HG03097 (cell line): ENCODE measurements around the gene FARP2.
"Not testable (repeated sequence)": the region's sequence is repeated elsewhere in the genome, so short reads cannot be mapped to it uniquely, and the experiment has no call there.

Experiments used
- ATAC-seq: cut with Tn5 transposase; IDR thresholded peaks from one replicate; pipeline ENCODE4 v1.9.1; 2021; ENCODE audit not compliant: unreplicated experiment, low FRiP score

FARP2 gene

DNA sequence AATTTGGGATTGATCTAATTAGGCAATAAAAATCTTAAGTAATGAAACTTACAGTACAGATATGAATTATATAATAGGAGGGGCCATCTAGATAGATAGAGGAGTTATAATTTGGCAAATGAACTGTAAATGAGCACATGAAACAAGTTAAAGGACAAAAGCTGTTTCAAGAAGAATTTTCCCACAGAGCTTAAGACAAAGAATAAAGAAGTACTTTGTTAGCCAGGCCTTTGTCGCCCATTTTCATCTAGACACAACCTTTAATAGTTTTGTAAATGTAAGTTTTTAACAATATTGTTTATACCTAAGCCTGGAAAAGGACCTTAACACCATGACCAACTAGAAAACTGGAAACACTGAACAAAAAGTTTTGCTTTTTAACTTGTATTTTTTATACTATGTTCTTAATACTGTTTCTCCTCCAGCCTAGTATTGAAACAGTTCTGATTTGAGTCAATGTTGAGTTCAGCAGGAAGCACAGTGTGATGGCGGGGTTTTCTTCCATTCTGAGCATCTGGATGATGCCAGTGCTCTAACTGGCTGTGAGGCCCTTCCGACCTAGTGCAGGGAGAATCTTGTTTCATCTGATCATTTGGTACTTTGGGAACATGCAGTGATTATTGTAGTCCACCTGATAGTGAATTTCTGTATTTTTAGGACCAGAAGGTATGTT lies 37.6 kb downstream of the FARP2 start:
- ATAC-seq: no peak

DNA sequence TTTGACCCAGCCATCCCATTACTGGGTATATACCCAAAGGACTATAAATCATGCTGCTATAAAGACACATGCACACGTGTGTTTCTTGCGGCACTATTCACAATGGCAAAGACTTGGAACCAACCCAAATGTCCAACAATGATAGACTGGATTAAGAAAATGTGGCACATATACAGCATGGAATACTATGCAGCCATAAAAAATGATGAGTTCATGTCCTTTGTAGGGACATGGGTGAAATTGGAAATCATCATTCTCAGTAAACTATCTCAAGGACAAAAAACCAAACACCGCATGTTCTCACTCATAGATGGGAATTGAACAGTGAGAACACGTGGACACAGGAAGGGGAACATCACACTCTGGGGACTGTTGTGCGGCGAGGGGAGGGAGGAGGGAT lies 40.7 kb downstream of the FARP2 start:
- not testable (repeated sequence) for ATAC-seq

DNA sequence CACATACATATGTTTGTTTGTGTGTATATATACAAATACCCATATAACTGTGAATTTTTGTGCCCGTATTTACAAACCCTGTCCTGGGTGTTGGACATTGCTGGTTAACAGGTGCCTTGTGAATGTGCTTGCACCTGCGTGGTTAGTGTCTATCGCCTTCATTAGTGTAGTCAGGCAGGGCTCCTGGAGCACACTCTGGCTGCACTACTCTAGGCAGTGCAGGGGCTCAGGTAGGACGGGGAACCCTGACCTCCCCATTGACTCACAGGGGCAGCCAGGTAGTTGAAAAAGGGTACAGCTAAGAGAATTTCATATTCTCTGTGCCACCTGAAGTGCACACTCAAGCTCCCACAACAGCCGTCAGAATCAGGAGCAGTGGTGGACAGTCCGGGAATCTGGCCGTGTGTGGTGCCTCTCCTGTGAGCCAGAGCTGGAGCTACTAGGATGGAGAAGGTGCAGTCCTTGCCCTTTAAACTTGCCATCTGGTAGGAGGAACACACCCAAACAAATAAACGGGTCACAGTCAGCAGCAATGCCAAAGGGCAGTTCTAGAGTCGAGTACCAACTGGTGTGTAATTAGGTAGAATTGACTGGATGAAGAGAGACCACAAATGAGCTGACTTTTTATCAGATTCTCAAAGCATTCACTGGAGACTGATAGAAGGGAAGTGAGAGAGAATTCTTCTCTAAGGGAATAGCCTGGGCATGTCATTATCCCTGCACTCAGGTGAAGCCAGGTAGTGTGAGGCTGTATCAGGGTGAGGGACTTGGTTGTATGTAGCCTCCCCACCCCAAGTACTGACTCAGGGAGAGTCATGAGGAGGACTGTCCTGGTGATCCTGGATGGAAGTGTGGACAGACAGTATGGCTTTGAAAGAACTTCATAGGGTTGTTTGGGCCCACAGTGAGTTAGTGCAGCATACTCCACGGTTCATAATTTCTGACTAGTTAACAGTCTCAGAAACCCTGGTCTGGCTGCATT lies 44.1 kb downstream of the FARP2 start:
- ATAC-seq: no peak

DNA sequence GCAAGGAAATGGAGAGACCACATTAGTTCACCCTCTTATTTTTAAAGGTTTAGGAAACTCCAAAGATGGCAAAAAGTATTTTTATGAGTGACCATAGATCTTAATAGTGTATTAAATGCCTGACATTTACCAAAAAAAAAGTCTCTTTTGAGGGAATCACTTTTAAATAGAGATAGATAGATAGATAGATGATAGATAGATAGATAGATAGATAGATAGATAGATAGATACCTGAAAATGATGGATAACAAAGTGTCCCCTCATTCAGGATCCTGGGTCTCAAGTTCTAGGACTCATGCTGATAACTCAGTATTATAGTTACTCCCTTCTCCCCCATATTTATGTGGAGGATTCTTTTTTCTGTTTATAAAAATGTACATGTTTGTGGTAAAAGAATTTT lies 52.8 kb downstream of the FARP2 start:
- no peak for ATAC-seq

DNA sequence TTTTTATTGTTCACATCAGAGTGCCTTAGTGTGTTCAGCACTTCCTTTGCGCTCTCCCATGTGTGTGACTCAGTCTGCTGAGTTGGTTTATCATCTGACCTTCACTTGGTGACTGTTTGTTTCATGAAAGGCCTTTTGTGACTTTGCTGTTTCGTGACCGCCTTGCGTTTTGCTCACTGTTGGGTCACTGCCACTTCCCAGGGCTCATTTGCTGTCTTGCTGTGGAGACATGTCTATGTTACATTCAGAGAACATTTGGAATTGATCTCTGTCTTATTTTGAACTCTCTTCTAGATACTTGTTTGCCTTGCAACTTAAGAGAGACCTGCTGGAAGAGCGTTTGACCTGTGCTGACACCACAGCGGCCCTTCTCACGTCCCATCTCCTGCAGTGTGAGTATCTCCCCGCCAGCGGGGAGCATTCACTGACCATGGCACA lies 54.7 kb downstream of the FARP2 start:
- ATAC-seq: no peak

DNA sequence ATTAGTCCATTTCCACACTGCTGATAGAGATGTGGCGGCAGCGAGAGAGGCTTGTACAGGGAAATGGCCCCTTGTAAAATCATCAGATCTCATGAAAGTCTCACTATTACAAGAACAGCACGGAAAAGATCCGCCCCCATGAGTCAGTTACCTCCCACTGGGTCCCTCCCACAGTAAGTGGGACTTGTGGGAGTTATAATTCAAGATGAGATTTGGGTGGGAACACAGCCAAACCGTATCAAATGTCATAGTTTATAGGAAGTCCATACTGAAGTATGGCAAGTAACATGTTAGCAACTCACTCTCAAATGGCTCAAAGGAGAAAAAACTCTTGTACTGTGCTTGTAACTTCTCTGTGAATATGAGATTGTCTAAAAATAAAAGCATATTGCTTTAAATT lies 56.1 kb downstream of the FARP2 start:
- ATAC-seq: no peak

DNA sequence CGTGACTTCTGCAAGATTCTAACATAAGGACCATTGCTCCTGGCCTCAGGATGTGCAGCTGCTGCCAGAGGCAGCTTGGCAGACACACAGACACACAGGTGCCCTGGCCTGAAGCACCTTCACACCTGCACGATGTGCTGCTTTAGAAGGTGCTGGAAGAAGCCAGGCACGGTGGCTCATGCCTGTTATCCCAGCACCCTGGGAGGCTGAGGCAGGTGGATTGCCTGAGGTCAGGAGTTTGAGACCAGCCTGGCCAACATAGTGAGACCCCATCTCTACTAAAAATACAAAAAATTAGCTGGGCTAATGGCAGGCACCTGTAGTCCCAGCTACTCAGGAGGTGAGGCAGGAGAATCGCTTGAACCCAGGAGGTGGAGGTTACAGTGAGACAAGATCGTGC lies 57.4 kb downstream of the FARP2 start:
- ATAC-seq: not testable (repeated sequence)

DNA sequence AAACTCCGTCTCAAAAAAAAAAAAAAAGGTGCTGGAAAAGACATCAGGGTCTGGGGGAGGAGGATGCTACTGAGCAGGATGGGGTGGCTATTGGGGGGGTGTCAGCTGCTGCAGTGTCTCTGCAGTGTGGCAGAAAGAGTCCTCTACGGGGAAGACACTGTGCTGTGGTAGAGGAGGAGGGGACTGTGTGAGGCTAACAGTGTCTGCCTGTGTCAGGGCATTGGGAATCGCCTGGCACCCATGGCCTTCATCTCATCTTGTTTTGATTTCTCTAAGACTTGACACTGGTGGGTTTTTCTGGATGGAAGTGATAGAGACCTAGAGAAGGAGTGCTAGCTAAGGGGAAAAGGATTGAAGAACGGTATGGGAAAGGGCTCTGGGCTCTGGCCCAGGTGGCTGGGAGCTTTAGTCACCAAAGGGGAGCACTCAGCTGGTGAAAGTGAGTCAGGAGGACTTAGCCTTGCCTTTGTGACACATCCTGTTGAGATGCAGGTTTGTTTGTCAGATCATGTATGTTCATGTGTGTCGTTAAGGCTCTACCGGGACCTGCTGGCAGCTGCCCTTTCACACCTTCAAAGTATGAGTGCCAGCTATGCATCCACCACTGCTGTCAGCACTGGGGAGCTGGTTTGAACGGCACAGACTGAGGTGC lies 58.0 kb downstream of the FARP2 start:
- ATAC-seq: no peak

DNA sequence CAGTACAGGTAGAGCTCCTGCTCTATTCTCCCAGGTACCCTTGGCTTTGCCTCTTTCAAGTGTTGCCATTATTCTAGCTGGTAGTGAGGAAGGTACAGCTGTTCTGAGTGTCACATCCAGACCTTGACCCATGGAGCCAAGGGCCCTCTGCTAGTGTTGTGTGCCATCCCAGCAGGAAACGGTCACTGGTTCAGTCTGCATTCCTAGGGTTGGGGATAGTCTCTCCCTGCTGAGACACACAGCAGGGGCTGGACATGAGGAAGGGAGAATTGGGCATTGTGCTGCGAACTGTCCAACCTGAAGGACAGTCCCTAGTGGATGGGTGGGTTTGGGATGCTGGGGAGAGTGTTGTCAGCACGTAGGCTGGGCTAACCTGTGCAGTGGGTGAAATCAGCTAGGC lies 59.1 kb downstream of the FARP2 start:
- ATAC-seq: no peak

DNA sequence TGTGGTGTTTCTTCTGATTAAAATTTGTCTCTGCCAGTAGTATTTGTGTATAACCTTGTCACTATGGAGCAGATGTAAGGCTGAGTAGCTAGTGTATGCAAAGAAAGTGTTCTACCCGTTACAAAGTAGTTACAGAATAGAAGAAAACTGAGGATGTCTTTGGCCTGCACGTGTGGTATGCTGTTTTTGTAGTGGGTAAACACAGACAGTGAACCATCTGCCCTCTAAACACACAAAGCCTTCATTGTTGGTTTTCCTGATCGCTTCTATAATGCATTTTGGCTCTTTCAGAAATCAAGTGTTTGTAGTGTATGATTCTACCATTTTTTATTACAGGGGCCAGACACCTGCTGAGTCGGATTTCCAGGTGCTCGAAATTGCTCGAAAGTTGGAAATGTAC lies 61.5 kb downstream of the FARP2 start:
- ATAC-seq: no peak

DNA sequence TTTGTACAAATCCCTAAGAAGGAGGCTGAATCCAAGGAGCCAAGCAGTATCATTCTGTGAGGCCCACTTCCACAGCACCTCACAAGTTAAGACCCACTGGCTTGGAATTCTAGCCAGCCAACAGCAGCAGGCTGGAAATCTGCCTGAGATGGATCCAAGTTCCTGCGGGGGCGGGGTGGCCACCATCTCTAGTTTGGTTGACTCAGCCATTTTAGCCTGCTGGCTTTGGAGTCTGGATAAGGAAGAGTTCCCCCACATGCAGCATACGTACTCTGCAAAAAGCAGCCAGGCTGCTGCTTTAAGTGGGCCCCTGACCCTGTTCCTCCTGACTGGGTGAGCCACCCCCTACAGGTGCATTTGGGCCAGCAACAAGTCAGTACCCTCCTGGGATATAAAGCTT lies 65.2 kb downstream of the FARP2 start:
- no peak for ATAC-seq

DNA sequence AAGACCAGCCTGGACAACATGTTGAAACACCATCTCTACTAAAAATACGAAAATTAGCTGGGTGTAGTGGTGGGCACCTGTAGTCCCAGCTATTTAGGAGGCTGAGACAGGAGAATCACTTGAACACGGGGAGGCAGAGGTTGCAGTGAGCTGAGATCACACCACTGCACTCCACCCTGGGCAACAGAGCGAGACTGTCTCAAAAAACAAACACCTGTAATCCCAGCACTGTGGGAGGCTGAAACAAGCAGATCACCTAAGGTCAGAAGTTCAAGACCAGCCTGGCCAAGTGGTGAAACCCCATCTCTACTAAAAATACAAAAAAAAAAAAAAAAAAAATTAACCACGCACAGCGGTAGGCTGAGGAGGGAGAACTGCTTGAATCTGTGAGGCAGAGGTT lies 65.9 kb downstream of the FARP2 start:
- ATAC-seq: not testable (repeated sequence)

DNA sequence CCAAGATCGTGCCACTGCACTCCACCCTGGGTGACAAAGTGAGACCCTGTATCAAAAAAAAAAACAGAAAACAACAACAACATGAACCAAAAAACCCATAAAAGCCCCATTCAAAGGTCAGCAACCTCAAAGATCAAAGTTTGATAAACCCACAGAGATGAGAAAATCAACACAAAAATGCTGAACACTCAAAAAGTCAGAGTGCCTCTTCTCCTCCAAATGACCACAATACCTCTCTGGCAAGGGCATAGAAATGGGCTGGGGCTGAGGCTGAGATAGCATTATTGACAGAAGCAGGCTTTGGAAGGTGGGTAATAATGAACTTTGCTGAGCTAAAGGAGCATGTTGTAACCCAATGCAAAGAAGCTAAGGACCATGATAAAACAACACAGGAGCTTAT lies 66.3 kb downstream of the FARP2 start:
- ATAC-seq: no peak

DNA sequence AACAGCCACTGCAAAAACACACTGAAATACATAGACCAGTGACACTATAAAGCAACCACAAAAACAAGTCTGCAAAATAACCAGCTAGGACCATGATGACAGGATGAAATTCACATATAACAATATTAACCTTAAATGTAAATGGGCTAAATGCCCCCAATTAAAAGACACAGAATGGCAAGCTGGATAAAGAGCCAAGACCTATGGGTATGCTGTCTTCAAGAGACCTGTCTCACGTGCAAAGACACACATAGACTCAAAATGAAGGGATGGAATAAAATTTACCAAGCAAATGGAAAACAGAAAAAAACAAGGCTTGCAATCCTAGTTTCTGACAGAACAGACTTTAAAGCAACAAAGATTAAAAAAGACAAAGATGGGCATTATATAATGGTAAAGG lies 67.4 kb downstream of the FARP2 start:
- not testable (repeated sequence) for ATAC-seq

DNA sequence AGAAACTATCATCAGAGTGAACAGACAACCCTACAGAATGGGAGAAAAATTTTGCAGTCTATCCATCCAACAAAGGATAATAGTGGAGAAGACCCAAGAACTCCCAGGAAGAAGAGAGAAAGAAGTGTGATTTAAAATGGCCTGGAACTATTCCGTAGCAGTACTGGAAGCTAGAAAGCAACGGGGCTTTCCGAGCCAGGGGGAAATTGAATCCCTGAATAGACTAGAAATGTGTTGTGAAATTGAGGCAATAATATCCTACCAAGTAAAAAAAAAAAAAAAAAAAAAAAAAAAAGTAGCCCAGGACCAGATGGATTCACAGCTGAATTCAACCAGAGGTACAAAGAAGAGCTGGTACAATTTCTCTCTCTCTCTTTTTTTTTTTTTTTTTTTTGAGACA lies 69.3 kb downstream of the FARP2 start:
- no peak for ATAC-seq

DNA sequence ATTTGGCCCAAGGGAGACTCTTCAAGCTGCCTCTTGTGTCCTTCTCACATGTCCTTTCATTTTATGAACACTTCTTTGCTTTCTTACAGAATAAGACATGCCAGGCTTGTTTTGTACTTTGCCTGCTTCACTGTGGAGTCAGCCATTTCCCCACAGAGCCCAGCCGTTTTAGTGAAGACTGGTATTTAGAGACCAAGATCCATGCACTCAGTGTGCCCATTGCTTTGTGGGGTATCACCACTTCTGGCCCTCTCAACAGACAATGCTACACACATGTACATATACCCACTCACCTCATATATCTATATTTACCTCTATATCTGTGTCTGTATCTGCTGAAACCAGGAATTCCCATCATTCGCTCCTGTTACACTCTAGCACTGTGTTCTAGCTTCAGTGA lies 74.1 kb downstream of the FARP2 start:
- ATAC-seq: no peak

DNA sequence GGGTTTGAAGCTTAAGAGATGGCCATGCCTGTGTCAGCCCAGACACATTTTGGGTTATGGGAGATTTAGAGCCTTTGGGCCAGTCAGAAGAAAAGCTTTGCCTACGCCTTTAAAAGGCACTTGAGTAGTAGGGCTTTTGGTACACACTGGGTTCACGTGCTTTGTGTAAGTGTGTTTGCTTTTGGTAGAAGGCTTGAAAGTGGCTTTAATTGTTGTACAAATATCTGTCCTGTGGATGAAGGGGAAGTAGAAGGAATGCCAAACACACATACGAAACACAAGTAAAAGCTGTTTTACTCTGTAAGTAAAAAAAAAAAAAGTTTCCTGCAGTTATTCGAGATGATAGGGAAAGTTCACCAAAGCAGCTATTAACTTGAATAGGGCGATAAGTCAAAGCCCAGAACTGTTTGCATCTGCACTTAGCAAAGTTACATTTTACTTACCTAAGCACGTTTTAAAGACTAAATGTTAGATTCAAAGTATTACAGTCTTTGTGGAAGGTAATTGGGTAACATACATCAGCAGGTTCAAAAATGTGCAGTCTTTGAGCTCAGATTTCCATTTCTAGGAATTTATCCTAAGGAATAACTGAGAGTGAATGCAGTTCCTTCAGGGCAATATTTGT lies 76.9 kb downstream of the FARP2 start:
- ATAC-seq: no peak

DNA sequence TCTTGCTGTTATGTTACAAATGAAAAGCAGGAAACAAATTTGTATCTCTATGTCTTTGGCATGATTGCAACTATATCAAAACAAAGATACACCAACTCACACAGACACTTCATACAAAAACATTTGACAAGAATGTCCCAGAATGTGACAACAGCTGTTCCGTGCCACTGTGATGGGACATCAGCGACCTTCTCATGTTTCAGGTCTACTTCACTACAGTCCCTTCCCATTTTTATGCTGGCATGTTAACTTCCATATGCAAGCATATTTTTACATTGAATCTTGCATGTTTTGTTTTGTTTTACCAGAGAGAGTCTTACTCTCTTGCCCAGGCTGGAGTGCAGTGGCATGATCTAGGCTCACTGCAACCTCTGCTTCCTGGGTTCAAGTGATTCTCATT lies 81.1 kb downstream of the FARP2 start:
- ATAC-seq: no peak

DNA sequence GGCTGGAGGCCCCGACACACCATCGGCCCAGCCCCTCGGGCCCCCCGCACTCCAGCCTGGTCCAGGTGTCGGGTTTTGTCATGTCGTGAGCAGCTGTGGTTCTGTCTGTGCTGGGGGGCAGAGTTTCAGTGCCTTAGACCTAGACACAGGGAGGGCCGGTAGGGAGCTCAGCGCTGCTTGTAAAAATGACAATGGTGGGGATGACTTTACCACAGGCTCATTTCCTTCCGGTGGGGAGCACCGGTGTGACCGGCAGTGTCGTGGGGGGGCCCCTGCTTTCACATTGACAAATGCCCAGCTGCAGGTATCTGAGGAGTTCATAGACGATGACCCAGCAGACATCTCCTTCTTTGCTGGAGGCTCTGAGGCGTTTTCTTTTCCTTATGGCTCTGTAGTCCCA lies 85.4 kb downstream of the FARP2 start:
- no peak for ATAC-seq

DNA sequence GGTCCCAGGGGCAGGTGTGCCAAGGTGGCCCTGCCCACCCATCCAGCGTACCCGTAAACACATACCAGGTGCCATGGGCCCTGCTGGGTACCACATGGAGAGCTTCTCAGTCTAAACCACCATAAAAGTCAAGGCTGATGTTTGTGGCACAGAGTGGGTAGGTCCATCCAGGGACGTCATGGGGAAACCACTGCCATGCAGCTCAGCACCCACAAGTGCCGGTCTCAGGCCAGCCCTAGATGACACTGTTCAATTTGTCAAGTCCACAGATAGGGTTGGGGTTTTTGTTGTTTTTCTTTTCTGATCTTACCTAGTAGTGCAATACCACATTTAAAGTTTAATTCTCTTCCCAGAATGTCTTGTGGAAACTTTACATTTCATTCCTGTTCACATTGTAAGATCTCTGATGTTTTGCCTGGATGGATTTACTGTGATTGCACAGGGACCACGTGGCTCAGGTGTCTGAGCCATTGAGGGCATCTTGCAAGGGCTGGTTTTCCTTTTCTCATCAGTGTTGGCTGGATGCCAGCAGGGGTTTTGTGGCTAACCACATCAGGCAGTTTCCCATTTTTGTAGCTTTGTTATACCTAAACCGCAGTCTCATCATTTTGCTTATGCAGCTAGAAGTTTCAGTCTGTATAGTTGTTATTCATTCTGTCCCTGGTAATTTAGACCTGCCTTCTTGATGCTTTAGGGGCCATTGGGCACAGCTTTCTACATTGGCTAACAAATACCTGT lies 87.6 kb downstream of the FARP2 start:
- no peak for ATAC-seq
